Ovary (tissue), 3 donors: ENCODE data around the gene PAK1.

Experiments used
- CTCF ChIP-seq, 3 donors: fragments of 450-650 bp in 2 of 3; fragments of 200-600 bp in 1 of 3; IDR thresholded peaks; one replicate each; pipeline versions ENCODE4 v1.5.1 to v1.8.0; 2016 to 2022; ENCODE audit warnings: antibody characterized with exemption in 3 of 3, mild to moderate bottlenecking in 1 of 3
- EP300 ChIP-seq: sonication (generic); formaldehyde crosslinking; IDR thresholded peaks from one replicate; pipeline ENCODE4 v1.6.1; 2017; ENCODE audit warnings: antibody characterized with exemption
- POLR2A ChIP-seq: fragments of 450-650 bp; IDR thresholded peaks from one replicate; pipeline ENCODE4 v1.6.1; 2017; ENCODE audit warnings: antibody characterized with exemption, mild to moderate bottlenecking, moderate library complexity
- donor health status: DM: no; HTN: no; CAD: no.

- no peak for TF ChIP-seq CTCF (IDR thresholded peaks at IDR 0.05)
- no peak for TF ChIP-seq POLR2A
- no peak for TF ChIP-seq EP300
These were observed 37.9 kb downstream of the PAK1 start for GRCh38 chr11:77435972-77436371.
